Neuronal stem cell (in vitro differentiated cells): Measurements from ENCODE around the gene TAOK2. TPM values are rescaled to one million over a fixed set of nuclear protein-coding genes. Genes with fewer than 3 reads are reported as not detected.
A peak's percentile ranks its signal among the peaks of the same experiment; 100 is the strongest.

Experiments used
- DNase-seq: peaks from one replicate; pipeline ENCODE4 v3.0.0-alpha.2; 2013; ENCODE audit warnings: low spot score
- H2AFZ ChIP-seq: one replicate; pipeline ENCODE4 v1.6.1; 2013; ENCODE audit warnings: mild to moderate bottlenecking, low read length, inconsistent platforms
- H2AK5ac ChIP-seq: 2 replicates; pipeline ENCODE4 v1.6.1; 2013; ENCODE audit warnings: low read depth, mild to moderate bottlenecking, inconsistent platforms, low read length, moderate library complexity, mixed read lengths
- H2BK120ac ChIP-seq: 2 replicates; pipeline ENCODE4 v1.6.1; 2013; ENCODE audit warnings: low read depth, mild to moderate bottlenecking, inconsistent platforms, low read length, moderate library complexity, mixed read lengths
- H2BK12ac ChIP-seq: one replicate; pipeline ENCODE4 v1.6.1; 2013; ENCODE audit warnings: low read length, inconsistent platforms
- H2BK15ac ChIP-seq: 2 replicates; pipeline ENCODE4 v1.6.1; 2013; ENCODE audit warnings: mild to moderate bottlenecking, low read length, inconsistent platforms, mixed read lengths
- H2BK5ac ChIP-seq: one replicate; pipeline ENCODE4 v1.6.1; 2013; ENCODE audit warnings: inconsistent platforms, mild to moderate bottlenecking, low read length, moderate library complexity
- H3K14ac ChIP-seq: one replicate; pipeline ENCODE4 v1.6.1; 2013; ENCODE audit warnings: low read length, inconsistent platforms
- H3K18ac ChIP-seq: 2 replicates; pipeline ENCODE4 v1.6.1; 2013; ENCODE audit warnings: low read length, inconsistent platforms
- H3K23ac ChIP-seq: 2 replicates; pipeline ENCODE4 v1.6.1; 2013; ENCODE audit warnings: low read depth, mild to moderate bottlenecking, mixed read lengths, low read length, inconsistent platforms; ENCODE audit not compliant: poor library complexity
- H3K27ac ChIP-seq: replicated peaks from 3 replicates; pipeline ENCODE4 v1.5.1; 2013; ENCODE audit warnings: low read length, inconsistent platforms
- H3K27me3 ChIP-seq, 3 experiments: 2 replicates each; pipeline ENCODE4 v1.6.1; 2013; ENCODE audit warnings: low read length in 3 of 3, mild to moderate bottlenecking in 2 of 3, inconsistent platforms in 1 of 3, low read depth in 1 of 3, mixed read lengths in 1 of 3, moderate library complexity in 1 of 3; ENCODE audit not compliant: control insufficient read depth in 3 of 3, insufficient read depth in 3 of 3
- H3K36me3 ChIP-seq, 2 donors: replicated peaks in 1 of 2; 2 replicates each; pipeline ENCODE4 v1.6.1; 2013; ENCODE audit warnings: low read length in 2 of 2; ENCODE audit not compliant: control insufficient read depth in 2 of 2, insufficient read depth in 2 of 2
- H3K4ac ChIP-seq: 2 replicates; pipeline ENCODE4 v1.6.1; 2013; ENCODE audit warnings: inconsistent platforms, mild to moderate bottlenecking, low read length, moderate library complexity
- H3K4me1 ChIP-seq, 2 donors: 1 replicate in 1 of 2; 2 replicates in 1 of 2; pipeline ENCODE4 v1.6.1; 2013; ENCODE audit warnings: low read length in 2 of 2, low read depth in 1 of 2; ENCODE audit not compliant: control insufficient read depth in 2 of 2, insufficient read depth in 1 of 2
- H3K4me2 ChIP-seq: one replicate; pipeline ENCODE4 v1.6.1; 2013; ENCODE audit warnings: mild to moderate bottlenecking, low read length, inconsistent platforms; ENCODE audit not compliant: insufficient read depth, poor library complexity, severe bottlenecking
- H3K4me3 ChIP-seq, 2 donors: 2 replicates each; pipeline ENCODE4 v1.5.1; 2013; ENCODE audit warnings: low read length in 2 of 2, mild to moderate bottlenecking in 2 of 2, inconsistent platforms in 1 of 2, moderate library complexity in 1 of 2
- H3K79me1 ChIP-seq: one replicate; pipeline ENCODE4 v1.6.1; 2013; ENCODE audit warnings: low read depth, mild to moderate bottlenecking, inconsistent platforms, low read length, moderate library complexity
- H3K9ac ChIP-seq: one replicate; pipeline ENCODE4 v1.6.1; 2013; ENCODE audit warnings: mild to moderate bottlenecking, low read depth, low read length, inconsistent platforms; ENCODE audit not compliant: poor library complexity
- H3K9me3 ChIP-seq, 2 donors: replicated peaks in 1 of 2; 2 replicates each; pipeline versions ENCODE3 to v1.6.1; 2013; ENCODE audit warnings: low read length in 2 of 2, mild to moderate bottlenecking in 2 of 2, inconsistent platforms in 1 of 2, low read depth in 1 of 2, mixed read lengths in 1 of 2, moderate library complexity in 1 of 2; ENCODE audit not compliant: control insufficient read depth in 2 of 2, insufficient read depth in 1 of 2
- H4K8ac ChIP-seq: one replicate; pipeline ENCODE4 v1.6.1; 2013; ENCODE audit warnings: low read depth, mild to moderate bottlenecking, inconsistent platforms, low read length, moderate library complexity
- H4K91ac ChIP-seq: one replicate; pipeline ENCODE4 v1.6.1; 2013; ENCODE audit warnings: low read length, low read depth, mild to moderate bottlenecking, inconsistent platforms; ENCODE audit not compliant: poor library complexity
- WGBS, 2 donors: extraction: QIAGEN DNeasy Blood & Tissue Kit; methylation state at CpG; one replicate each; pipeline ENCODE4 v1.1.7; 2013; ENCODE audit warnings: missing lambda C conversion rate in 2 of 2, mixed read lengths in 1 of 2; ENCODE audit not compliant: insufficient read length in 2 of 2, insufficient replicate concordance in 1 of 2; ENCODE audit errors: extremely low coverage in 2 of 2; 5-methylcytosine and 5-hydroxymethylcytosine counted together
- polyA plus RNA-seq, 2 experiments: library from polyadenylated mRNA; stranded (reverse); fragments of 200-250 nt; gene quantifications; one replicate each; pipeline ENCODE4 v1.2.3, GENCODE V29; 2013

TAOK2 gene
- polyA plus RNA-seq (2013, experiment 1 of 2) = 19.9 TPM
- polyA plus RNA-seq (2013, experiment 2 of 2) = 19.4 TPM

GRCh38 chr16:29973384-29974246, at the start of gene TAOK2:
TAOK2 (plus strand) TSS chr16:29973868; CDS start chr16:29977773, 3,905 bp downstream.
- Histone ChIP-seq H4K91ac (no peak within 1 kb of the TSS), H3K14ac (no peak within 1 kb of the TSS), H4K8ac (no peak within 1 kb of the TSS), H2AK5ac (peak within 1 kb of the TSS; percentile 25), H2BK15ac (no peak within 1 kb of the TSS), H3K27ac (peak within 1 kb of the TSS; percentile 86), H3K36me3 (peaks cover 20 to 51% of the 10 kb centered on the region in 2 donors), H2BK12ac (no peak within 1 kb of the TSS), H3K79me1 (peaks cover 13% of the 10 kb centered on the region), H3K18ac (peak within 1 kb of the TSS; percentile 86), H3K4me1 (peaks cover 18 to 23% of the 10 kb centered on the region in 2 donors), H3K9ac (peak within 1 kb of the TSS; percentile 91), H3K9me3 (peaks cover 9 to 10% of the 10 kb centered on the region in 2 donors), H2AFZ (peak within 1 kb of the TSS; percentile 87), H2BK120ac (no peak within 1 kb of the TSS), H2BK5ac (peak within 1 kb of the TSS; percentile 78), H3K4ac (peak within 1 kb of the TSS; percentile 4), H3K23ac (peak within 1 kb of the TSS; percentile 90), H3K27me3 (no peaks in the 10 kb centered on the region), H3K4me3 (peak within 1 kb of the TSS; percentile 78 to 97), H3K4me2 (peak within 1 kb of the TSS; percentile 80)
- WGBS, 2 donors = no CpG with 5 or more reads among the region's 75 CpGs
- DNase-seq = peak; percentile 100

- H4K91ac ChIP-seq = no peak overlapping the region
- H2BK120ac ChIP-seq = no peak overlapping the region
- no peaks in the 10 kb centered on the region for H3K27me3 ChIP-seq
- peaks cover 6 to 29% of the 10 kb centered on the region in 2 donors for H3K36me3 ChIP-seq
- H2BK5ac ChIP-seq = peak overlapping the region; percentile 83
- H3K79me1 ChIP-seq = peaks cover 10% of the 10 kb centered on the region
- no peak overlapping the region for H3K23ac ChIP-seq
- H2AK5ac ChIP-seq = no peak overlapping the region
- H3K4ac ChIP-seq = no peak overlapping the region
- peak overlapping the region; percentile 93 for H2AFZ ChIP-seq
- no peak overlapping the region for H3K14ac ChIP-seq
- H3K4me1 ChIP-seq = peaks cover 5 to 14% of the 10 kb centered on the region in 2 donors
- no peaks in the 10 kb centered on the region for H3K9me3 ChIP-seq
- H3K9ac ChIP-seq = peak overlapping the region; percentile 99
- H2BK12ac ChIP-seq = no peak overlapping the region
- H3K18ac ChIP-seq = no peak overlapping the region
- peak overlapping the region; percentile 69 for H3K4me2 ChIP-seq
- DNase-seq = peak; percentile 14
- H2BK15ac ChIP-seq = no peak overlapping the region
- peak overlapping the region; percentile 69 to 90 for H3K4me3 ChIP-seq
- H4K8ac ChIP-seq = no peak overlapping the region
- no peak overlapping the region for H3K27ac ChIP-seq
- WGBS, 2 donors = no CpG with 5 or more reads among the region's 9 CpGs
Observed at GRCh38 chr16:29925105-29925756, 48.4 kb upstream of the TAOK2 start.

GRCh38 chr16:29925781-29926710, 47.6 kb upstream of the TAOK2 start, which contains the start of gene KCTD13:
KCTD13 (minus strand) TSS chr16:29926226; CDS start chr16:29926033, 193 bp downstream.
- WGBS, 2 donors = no CpG with 5 or more reads among the region's 89 CpGs
- H3K79me1 ChIP-seq = peaks cover 10% of the 10 kb centered on the region
- H4K91ac ChIP-seq = no peak within 1 kb of the TSS
- peak within 1 kb of the TSS; percentile 82 for H3K27ac ChIP-seq
- DNase-seq = peak; percentile 96
- no peak within 1 kb of the TSS for H4K8ac ChIP-seq
- H3K9me3 ChIP-seq = no peaks in the 10 kb centered on the region
- H3K27me3 ChIP-seq = no peaks in the 10 kb centered on the region
- H2BK5ac ChIP-seq = peak within 1 kb of the TSS; percentile 83
- peak within 1 kb of the TSS; percentile 99 for H3K18ac ChIP-seq
- peak within 1 kb of the TSS; percentile 83 for H3K4me2 ChIP-seq
- peaks cover 6 to 21% of the 10 kb centered on the region in 2 donors for H3K36me3 ChIP-seq
- H3K4ac ChIP-seq = peak within 1 kb of the TSS; percentile 89
- H2AFZ ChIP-seq = peak within 1 kb of the TSS; percentile 93
- H2BK120ac ChIP-seq = peak within 1 kb of the TSS; percentile 42
- peak within 1 kb of the TSS; percentile 93 for H2AK5ac ChIP-seq
- H2BK12ac ChIP-seq = no peak within 1 kb of the TSS
- H2BK15ac ChIP-seq = peak within 1 kb of the TSS; percentile 45
- H3K4me3 ChIP-seq = peak within 1 kb of the TSS; percentile 69 to 90
- H3K9ac ChIP-seq = peak within 1 kb of the TSS; percentile 99
- H3K14ac ChIP-seq = peak within 1 kb of the TSS; percentile 71
- peaks cover 5 to 14% of the 10 kb centered on the region in 2 donors for H3K4me1 ChIP-seq
- peak within 1 kb of the TSS; percentile 100 for H3K23ac ChIP-seq
